LoVo (cell line): ENCODE measurements around the gene LHX5.

ENCODE experiments used
- DNase-seq: peaks from one replicate; pipeline ENCODE4 v3.0.0-alpha.2; 2016; ENCODE audit warnings: low spot score

The LHX5 gene

DNA sequence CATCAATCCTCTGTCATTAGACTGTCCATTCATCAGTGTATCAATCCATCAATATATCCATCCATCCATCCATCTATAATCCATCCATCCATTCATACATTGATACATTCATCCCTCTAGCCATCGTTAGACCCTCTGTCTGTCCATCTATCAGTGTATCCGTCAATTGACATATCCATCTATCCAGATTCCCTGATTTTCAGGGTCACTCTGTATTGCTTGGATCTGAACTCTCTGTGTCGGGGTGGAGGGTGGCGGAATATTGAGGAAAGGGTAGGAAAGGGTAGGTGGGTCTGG is 32.4 kb downstream of the LHX5 start:
- no peak for DNase-seq

DNA sequence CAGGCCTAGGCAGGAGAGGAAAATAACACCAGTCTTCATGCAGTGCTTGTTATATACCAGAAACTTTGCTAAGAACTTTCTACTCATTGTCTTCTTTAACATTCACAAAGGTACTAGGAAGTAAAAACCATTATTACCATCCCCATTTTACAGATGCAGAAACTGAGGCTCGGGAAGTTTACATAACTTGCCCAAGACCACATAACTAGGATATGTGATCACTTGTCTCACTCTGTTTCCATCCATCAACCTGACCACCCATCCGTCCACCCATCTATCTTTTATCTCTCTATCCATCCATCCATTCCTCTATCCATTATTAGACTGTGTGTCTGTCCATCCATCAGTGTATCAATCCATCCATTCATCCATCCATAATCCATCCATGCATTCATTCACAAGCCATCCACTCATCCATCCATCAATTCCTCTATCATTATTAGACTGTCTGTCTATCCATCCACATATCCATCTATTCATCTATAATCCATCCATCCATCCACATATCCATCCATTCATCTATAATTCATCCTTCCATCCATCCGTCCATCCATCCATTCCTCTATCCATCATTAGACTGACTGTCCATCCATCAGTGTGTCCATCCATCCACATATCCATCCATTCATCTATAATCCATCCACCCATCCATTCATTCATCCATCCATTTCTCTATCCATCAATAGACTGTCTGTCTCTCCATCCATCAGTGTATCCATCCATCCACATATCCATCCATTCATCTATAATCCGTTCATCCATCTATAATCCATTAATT is 33.0 kb downstream of the LHX5 start:
- DNase-seq = no peak

DNA sequence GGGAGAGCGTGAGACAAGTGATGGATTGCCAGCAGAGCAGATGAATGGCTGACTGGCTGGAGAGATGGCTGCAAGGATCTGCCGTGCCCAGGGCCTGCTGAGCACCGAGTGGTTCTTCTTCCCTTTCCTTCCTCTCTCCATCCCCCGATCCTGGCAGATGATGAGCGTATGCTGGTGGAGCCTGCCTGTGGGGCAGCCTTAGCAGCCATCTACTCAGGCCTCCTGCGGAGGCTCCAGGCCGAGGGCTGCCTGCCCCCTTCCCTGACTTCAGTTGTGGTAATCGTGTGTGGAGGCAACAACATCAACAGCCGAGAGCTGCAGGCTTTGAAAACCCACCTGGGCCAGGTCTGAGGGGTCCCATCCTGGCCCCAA is 34.0 kb downstream of the LHX5 start:
- no peak for DNase-seq

DNA sequence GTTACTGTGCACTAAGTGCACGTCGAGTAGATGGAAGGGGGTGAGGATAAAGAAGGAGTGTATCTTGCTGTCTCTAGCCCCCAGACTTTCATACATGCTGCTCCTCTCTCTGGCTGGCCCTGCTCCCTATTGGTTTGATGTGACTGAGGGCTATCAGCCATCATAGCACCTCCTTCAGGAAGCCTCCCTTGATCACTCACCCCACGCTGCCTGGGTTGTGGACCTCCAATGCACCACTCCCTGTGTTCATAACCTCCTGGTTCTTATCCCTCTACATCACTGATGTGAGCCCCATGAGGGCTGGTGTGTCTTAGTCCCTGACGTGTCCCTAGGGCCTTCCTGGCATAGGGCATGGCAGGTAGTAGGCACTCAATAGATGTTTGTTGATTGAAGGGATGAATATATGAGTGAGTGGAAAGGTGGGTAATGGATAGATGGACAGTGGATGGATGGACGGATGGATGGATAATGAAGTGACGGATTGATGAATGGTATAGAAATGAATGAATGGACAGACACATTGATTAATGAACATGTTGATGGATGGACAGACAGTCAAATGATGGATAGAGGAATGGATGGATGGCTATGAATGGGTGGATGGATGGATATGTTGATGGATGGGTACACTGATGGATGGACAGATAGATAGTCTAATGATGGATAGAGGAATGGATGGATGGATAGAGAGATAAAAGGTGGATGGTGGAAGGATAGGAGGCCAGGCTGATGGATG is 34.5 kb downstream of the LHX5 start:
- no peak for DNase-seq

DNA sequence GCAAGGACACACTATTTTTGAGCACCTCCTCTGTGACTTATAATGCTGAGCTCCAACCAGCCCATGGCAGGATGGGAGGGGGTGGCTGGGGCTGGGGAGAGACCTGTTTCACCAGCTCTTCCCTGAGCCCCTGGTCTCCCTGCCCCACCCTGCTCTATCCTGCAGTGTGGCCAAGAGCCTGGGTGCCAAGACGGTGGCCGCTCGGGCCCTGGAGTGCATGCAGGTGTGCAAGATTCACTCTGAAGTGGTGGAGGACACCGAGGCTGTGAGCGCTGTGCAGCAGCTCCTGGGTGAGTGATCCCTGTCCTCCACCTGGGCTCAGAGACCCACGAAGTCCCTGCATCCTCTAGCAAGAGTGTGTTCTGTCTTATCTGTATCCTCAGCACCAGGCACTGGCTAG is 35.1 kb downstream of the LHX5 start:
- no peak for DNase-seq

DNA sequence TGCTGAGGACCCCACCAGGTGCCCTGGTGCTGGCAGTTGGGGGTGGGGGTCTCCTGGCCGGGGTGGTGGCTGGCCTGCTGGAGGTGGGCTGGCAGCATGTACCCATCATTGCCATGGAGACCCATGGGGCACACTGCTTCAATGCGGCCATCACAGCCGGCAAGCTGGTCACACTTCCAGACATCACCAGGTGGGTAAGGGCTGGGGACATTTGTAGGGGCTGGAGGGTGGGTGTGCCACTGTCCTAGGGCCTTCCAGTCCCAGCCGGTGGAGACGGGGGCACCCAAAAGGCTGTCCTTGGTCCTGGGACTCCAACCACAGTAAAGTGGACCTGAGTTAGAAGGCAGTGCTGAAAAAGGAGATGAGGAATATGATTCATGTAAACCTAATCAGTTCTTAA is 36.3 kb downstream of the LHX5 start:
- DNase-seq = no peak

DNA sequence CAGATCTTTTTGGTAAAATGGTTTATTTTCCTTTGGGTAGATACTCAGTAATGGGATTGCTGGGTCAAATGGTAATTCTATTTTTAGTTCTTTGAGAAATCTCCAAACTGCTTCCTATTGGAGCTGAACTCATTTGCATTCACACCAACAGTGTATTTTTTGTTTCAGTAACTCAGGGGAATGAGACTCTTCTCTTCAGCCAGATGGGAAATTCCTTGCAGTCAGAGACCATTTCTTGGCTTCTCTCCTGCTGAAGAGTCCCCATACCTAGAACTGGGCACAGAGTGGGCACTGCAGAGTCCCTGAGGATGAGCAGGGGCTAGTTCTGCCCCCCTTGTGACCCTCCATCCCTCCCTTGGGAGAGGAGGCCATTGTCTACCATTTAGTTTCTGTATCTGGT is 38.7 kb downstream of the LHX5 start:
- DNase-seq = no peak

DNA sequence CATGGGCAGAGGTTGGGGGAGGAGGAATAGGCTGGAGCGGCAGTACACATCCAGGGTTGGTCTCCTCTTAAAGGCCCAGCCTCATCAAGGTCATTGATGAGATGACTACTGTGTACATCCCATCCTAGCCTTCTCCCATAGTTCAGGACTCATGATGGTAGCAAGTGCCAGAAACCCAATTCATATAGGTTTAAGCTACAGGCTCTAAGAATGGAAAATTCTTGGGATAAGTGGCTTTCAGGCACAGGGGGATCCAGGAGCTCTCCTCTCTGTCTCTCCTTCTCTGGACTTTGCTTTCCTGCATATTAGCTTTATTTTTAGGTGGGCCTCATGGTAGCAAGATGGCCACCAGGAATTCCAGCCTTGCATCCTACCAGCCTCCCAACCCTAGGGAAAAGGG is 43.2 kb downstream of the LHX5 start:
- no peak for DNase-seq

DNA sequence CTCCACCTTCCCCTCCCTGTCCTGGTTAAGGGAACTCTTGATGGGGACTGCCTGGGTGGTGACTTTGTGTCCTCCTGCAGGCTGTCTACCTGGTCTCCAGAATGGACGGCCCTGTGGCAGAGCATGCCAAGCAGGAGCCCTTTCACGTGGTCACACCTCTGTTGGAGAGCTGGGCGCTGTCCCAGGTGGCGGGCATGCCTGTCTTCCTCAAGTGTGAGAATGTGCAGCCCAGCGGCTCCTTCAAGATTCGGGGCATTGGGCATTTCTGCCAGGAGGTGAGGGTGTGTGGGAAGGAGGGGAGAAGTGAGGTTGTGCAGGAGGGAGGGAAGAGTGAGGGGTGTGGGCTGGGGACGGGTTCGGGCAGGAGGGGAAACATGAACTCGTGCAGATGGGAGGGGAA is 43.8 kb downstream of the LHX5 start:
- no peak for DNase-seq

DNA sequence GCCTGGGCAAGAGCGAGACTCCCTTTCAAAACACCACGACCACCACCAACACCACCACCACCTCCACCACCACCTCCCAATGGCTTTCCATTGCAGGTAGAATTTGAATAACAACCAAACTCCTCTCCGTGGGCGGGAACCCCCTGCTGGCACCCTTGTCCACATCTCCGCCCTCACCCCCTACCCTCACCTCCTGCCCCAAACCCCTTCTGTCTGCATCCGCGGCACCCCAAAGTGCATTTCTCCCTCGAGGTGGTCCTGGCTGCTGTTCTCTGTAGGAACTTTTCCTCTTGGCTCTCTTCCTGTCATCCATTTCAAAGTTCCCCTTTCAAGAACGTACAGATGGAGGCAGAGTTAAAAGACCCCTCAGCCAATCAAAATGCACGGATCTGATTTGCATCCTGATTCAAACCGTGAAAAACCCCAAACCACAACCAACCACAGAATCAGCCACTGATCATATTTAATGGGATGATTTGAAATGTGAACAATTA is 45.7 kb downstream of the LHX5 start:
- DNase-seq = no peak

DNA sequence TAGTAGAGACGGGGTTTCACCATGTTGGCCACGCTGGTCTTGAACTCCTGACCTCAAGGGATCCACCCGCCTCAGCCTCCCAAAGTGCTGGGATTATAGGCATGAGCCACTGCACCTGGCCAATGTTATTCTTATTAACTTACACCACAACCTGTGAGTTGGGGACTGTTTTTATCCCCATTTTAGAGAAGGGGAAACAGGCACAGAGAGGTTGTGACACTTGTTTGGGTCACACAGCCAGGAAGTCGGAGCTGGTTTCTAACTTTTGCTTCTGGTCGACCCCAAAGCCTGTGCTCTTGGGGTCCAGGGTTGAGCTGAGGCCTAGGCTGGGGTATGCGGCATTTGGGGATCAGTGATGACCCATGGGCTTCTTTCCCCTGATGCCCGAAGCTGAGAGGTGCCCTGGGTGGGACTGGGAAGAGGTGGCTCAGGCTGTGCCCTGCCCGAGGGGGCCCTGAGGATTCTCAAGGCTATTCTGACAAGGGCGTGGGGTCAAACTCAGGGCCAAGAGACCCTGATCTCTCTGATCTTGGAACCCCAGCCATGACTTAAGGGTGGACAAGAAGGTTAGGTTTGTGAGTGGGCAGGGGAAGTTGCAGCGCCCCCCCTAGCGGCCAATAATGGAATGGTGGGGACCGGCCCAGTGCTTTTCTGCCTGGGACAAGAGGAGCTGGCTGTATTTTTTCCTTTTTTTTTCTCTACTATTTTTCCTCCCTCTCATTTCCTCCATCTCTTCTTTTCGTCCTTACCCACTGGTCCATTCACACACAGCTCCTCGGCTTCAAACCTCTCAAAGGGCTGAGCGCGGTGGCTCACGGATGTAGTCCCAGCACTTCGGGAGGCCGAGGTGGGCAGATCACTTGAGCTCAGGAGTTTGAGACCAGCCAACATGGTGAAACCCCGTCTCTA is 46.5 kb downstream of the LHX5 start:
- peak; percentile 55 for DNase-seq

DNA sequence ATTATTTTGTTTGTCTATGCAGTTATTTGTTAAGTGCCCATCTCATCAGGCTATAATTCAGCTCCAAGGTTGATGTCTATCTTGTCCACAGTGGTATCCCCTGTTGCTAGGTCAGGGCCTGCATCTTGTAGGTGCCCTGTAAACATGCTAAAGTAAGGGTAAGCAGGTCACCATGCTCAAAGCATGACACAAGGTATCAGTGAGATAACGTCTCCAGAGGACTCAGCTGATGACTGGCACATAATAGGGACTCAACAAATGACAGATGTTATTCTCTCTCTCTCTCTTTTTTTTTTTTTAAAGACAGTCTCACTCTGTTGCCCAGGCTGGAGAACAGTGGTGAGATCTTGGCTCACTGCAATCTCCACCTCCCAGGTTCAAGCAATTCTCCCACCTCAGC is 47.2 kb downstream of the LHX5 start:
- DNase-seq = no peak

DNA sequence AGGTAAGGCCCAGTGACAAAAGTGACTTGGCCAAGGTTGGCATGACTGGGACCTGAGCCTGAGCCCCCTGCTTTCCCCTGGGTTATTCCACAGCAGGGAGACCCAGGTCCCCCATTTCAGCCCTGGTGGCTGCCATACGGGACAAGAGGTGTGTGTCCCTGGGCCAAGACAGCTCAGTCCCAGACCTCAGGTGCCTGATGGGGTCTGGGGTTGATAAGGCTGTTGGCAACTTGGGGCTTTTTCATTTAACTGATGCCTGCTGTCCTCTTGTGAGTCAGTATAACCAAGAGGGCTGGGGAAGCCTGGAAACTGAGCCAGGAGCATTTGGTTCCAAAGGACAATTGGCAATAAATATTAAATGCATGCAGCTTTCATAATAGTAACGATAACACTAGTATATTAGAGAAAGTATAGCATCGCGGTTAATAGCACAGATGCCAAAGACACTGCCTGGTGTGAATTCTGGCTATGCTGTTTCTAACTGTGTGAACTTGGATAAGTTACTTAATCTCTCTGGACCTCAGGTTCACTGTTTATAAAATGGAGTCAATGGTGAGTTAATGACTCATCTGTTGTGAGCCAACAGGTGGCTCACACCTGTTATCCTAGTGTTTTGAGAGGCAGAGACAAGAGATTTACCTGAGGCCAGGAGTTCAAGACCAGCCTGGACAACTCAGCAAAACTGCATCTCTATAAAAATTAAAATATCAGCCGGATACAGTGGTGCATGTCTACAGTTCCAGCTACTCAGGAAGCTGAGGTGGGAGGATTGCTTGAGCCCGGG is 48.6 kb downstream of the LHX5 start:
- no peak for DNase-seq

DNA sequence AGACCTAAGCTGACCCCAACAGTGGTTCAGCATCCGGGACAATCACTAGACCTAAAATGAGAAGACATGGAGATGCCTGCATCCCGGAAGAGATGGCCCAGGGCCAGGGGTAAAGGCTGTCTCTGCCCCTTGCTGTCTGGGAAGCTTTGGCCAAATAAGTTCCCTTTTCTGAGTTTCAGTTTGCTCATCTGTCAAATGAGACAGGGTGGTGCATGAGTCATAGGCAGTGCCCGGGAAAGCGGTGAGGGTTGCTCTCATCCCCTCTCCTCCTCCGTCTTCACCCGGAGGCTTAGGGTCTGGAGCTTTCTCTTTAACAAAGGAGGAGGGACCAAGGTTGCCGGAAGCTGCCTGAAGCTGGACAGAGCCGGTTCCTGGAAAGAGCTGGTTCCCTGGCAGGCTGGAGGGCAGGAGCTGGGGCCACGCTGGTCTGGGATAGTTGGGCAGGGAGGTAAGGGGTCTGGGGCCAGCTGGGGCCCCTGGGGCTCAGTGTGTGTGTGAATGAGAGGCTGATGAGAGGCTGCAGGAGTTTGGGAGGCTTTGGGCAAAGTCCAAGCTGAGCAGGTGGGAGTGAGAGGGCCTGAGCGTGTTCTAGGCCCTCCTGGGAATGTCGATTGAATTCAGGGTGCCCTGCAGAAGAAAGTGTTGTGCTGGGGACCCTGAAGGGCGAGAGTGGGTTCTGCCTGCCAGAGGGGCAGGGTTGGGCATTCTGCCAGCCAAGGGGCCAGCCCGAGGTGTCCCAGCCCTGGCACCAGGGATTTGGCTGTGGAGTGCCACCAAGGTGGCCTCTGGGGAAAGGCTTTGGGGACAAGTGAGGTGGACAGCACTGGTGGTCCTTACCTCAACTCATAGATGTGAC is 49.4 kb downstream of the LHX5 start, which contains the start of gene SDSL:
Gene SDSL (plus strand): TSS at position 351 of the 856 bp plus-strand sequence. CDS start 5,603 bp downstream, outside the sequence.
- peak; percentile 82 for DNase-seq

DNA sequence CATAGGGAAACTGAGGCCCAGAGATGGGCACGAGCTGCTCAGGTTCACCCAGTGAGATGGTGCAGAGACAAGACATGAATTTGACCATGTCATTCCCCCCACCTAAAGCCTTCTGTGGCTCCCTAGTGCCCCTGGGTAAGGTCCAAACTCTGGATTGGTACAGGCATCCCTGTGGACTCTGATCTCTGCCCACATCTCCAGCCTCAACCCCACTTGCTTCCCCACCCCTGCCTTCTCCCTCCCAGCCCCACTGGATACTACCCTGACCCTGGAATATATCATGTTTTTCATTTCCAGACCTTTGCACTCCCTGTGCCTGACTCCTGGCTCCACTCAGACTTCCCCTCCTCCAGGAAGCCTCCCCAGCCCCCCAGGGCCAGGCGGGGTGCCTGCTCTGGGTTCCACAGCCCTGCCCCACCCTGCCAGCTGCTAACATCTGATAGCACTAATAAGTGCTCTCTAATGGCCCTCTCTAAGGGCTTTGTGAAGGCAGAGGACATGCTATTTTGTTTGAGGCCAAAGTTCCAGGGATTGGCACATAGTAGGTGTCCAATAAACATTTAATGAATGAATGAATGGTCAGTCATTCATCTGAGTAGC is 50.6 kb downstream of the LHX5 start:
- no peak for DNase-seq

DNA sequence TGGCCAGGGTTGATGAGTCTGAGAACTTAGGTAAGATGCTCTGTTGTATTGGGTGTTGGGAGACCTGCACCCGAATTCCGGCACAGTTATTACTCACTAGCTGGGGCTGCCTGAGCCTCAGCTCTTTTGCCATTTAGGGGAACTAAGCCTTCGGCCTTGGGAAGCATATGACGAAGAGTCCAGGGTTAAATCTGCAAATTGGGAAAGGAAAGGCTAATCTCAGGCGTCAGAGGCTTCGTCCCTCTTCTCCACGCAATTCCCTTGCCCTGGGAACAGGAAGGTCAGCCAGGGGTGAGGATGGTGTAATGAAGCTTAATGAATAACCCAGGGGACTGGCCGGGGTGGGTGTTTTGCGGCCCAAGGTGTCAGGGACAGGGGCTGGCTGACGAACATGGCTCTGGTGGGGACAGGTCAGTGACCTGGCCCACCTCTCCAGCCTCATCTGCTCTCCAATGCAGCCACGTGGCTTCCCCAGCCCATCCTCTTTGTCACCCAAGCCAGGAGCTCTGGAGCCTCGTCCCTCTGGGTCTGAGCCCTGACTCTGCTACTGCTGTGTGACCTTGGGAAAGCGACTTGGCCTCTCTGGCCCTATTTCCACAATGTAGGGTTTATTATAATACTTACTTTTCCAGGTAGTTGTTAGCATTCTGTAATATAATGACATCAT is 53.3 kb downstream of the LHX5 start:
- no peak for DNase-seq

DNA sequence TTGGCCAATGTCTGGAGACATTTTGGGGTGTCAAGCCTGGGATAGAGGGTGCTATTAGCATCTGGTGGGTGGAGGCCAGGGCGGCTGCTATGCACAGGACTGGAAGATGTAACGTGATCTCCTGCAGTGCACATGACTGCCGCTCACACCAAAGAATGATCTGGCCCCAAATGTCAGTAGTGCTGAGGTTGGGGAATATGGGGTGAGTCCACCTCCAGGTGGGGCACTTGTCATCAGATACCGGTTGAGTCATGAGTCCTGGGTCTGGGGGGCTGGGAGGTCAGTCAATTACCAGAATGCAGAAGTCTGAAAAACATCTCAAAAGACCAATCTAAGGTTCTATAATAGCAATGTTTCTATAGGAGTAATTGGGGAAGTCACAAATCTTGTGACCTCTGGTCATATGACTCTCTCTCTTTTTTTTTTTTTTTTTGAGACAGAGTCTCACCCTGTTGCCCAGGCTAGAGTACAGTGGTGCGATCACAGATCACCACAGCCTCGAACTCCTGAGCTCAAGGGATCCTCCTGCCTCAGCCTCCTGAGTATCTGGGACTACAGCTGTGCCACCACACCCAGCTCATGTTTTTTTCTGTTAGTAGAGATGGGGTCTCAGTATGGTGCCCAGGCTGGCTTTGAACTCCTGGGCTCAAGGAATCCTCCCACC is 55.4 kb downstream of the LHX5 start:
- no peak for DNase-seq

DNA sequence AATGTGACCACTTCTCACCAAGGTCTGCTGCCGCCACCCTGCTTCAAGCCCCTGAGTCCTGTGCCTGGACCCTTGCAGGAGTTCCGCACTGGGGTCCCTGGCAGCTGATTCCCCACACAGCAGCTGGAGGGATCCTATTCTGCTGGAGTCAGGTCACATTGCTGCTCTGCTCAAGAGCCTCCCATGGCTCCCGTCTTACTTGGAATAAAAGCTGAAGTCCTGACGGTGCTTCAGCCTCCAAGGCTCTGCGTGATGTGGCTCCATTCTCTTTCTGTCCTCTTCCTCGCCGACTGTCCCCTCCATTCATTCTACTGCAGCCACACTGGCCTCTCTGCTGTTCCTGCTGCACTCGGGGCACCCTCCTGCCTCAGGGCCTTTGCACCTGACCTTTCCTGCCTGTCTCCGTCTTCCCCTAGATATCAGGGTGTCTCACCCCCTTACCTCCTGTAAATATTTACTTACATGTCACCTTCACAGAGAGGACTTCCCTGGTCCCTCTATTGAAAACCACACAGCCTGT is 57.1 kb downstream of the LHX5 start:
- no peak for DNase-seq

DNA sequence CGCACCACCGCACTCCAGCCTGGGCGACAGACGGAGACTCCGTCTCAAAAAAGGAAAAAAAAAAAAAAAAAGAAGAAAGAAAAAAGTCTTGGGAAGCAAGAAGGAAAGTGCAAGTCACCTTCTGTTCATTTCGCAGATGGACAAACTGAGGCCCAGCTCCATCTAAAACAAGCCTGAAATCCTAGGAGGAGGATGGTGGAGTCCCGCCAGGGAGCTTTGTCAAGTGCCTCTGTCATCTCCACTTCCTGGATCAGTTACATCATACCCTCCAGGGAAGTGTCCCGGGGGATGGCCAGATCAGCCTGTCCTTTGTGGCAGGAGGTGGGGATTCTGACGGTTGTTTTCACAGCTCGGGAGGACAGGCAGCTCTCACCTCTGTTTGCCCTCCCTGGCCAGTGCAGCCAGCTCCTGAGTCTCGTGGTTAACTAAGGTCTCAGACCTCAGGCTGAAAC is 58.2 kb downstream of the LHX5 start:
- no peak for DNase-seq
